Upper lobe of left lung (tissue), 4 donors: ENCODE results near the gene ZNF423.

Experiments used
- CTCF ChIP-seq, 6 experiments: fragments of 450-650 bp in 4 of 6; fragments of 200-600 bp in 2 of 6; sonication (generic) in 2 of 6; IDR thresholded peaks; one replicate each; pipeline ENCODE4 v1.5.1; 2016 to 2019; ENCODE audit warnings: antibody characterized with exemption in 6 of 6
- EP300 ChIP-seq, 4 donors: sonication (generic); formaldehyde crosslinking; IDR thresholded peaks; one replicate each; pipeline ENCODE4 v1.5.1; 2017; ENCODE audit warnings: antibody characterized with exemption in 4 of 4, control low read depth in 2 of 4

- TF ChIP-seq CTCF (IDR thresholded peaks at IDR 0.05), result no peak
- no peak for TF ChIP-seq EP300 (IDR thresholded peaks at IDR 0.05)
These were observed 230.4 kb downstream of the ZNF423 start for GRCh38 chr16:49625311-49626065.
